GM06990 (cell line): ENCODE data around the gene TBRG4.

Experiments used
- DNase-seq: peaks from one replicate; pipeline ENCODE4 v3.0.0-alpha.2; 2011; ENCODE audit not compliant: insufficient read length; ENCODE audit errors: extremely low read depth
- H3K27me3 ChIP-seq: replicated peaks from 2 replicates; pipeline ENCODE4 v1.6.0; 2011; ENCODE audit warnings: low read length; ENCODE audit not compliant: control insufficient read depth, insufficient read depth
- H3K36me3 ChIP-seq: 2 replicates; pipeline ENCODE4 v1.5.1; 2011; ENCODE audit warnings: low read length; ENCODE audit not compliant: control insufficient read depth, insufficient read depth
- H3K4me3 ChIP-seq: replicated peaks from 2 replicates; pipeline ENCODE4 v1.5.1; 2011; ENCODE audit warnings: low read depth, mild to moderate bottlenecking, control low read depth, low read length
- TF ChIP-seq, protein P1 (sequence below): IDR thresholded peaks from 2 replicates; pipeline ENCODE4 v1.5.1; 2011; ENCODE audit warnings: low read length, control low read depth, mild to moderate bottlenecking, inconsistent platforms; ENCODE audit not compliant: insufficient read depth, poor library complexity, severe bottlenecking

TBRG4 gene

DNA sequence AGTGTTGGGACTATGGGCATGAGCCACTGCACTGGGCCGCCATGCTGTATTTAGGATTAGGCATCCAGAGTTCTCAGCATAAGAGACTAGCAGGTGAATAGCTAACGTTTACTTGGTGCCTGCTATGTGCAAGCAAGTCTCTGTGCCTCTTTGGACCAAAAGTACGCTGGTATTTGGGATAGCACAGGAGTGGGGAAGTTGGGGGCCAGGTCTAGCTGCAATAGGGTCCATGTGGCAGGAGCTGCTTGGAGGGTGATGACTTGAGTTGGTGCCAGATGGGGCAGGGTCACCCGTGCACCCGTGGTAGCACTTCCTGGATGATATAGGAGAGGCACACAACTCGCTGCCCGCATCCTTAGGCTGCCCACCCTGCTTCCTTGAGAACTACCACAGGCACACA lies 45.1 kb downstream of the TBRG4 start:
- Histone ChIP-seq H3K27me3 (no peaks in the 10 kb centered on the region), H3K4me3 (no peak overlapping the region), H3K36me3 (peaks cover 34% of the 10 kb centered on the region)
- TF ChIP-seq, protein P1, sequence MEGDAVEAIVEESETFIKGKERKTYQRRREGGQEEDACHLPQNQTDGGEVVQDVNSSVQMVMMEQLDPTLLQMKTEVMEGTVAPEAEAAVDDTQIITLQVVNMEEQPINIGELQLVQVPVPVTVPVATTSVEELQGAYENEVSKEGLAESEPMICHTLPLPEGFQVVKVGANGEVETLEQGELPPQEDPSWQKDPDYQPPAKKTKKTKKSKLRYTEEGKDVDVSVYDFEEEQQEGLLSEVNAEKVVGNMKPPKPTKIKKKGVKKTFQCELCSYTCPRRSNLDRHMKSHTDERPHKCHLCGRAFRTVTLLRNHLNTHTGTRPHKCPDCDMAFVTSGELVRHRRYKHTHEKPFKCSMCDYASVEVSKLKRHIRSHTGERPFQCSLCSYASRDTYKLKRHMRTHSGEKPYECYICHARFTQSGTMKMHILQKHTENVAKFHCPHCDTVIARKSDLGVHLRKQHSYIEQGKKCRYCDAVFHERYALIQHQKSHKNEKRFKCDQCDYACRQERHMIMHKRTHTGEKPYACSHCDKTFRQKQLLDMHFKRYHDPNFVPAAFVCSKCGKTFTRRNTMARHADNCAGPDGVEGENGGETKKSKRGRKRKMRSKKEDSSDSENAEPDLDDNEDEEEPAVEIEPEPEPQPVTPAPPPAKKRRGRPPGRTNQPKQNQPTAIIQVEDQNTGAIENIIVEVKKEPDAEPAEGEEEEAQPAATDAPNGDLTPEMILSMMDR, result no peak
- DNase-seq, result no peak

GRCh38 chr7:45065031-45065995 lies 46.2 kb downstream of the TBRG4 start:
- no peak for DNase-seq
- TF ChIP-seq, protein P1, result no peak
- Histone ChIP-seq H3K27me3 (no peaks in the 10 kb centered on the region), H3K36me3 (peaks cover 33% of the 10 kb centered on the region), H3K4me3 (no peak overlapping the region)

- DNase-seq, result no peak
- no peak overlapping the region for H3K4me3 ChIP-seq
- H3K36me3 ChIP-seq, result peaks cover 26% of the 10 kb centered on the region
- TF ChIP-seq, protein P1, result no peak
- no peaks in the 10 kb centered on the region for H3K27me3 ChIP-seq
Observed at GRCh38 chr7:45064047-45064725, 47.3 kb downstream of the TBRG4 start.

GRCh38 chr7:45061806-45062425 lies 49.6 kb downstream of the TBRG4 start:
- TF ChIP-seq, protein P1, result no peak
- Histone ChIP-seq H3K4me3 (no peak overlapping the region), H3K27me3 (no peaks in the 10 kb centered on the region), H3K36me3 (peaks cover 16% of the 10 kb centered on the region)
- no peak for DNase-seq

- peaks cover 14% of the 10 kb centered on the region for H3K36me3 ChIP-seq
- no peak overlapping the region for H3K4me3 ChIP-seq
- no peak for DNase-seq
- no peaks in the 10 kb centered on the region for H3K27me3 ChIP-seq
- TF ChIP-seq, protein P1, result no peak
Observed at GRCh38 chr7:45061352-45061751, 50.1 kb downstream of the TBRG4 start.
